Ectodermal cell (in vitro differentiated cells): ENCODE data around the gene SSH2.
"Not testable (repeated sequence)": the region's sequence is repeated elsewhere in the genome, so short reads cannot be mapped to it uniquely, and the experiment has no call there.

Experiments
- H3K27ac ChIP-seq: 2 replicates; pipeline ENCODE4 v1.7.0; 2013; ENCODE audit warnings: mild to moderate bottlenecking, low read depth, low read length; ENCODE audit not compliant: insufficient read depth, poor library complexity, severe bottlenecking
- H3K27me3 ChIP-seq: 2 replicates; pipeline ENCODE4 v1.7.0; 2013; ENCODE audit warnings: mild to moderate bottlenecking, low read length; ENCODE audit not compliant: insufficient read depth, control insufficient read depth, poor library complexity, severe bottlenecking
- H3K36me3 ChIP-seq: one replicate; pipeline ENCODE4 v1.7.0; 2013; ENCODE audit warnings: low read length; ENCODE audit not compliant: control insufficient read depth, insufficient read depth
- H3K4me1 ChIP-seq: one replicate; pipeline ENCODE4 v1.7.0; 2013; ENCODE audit warnings: low read length; ENCODE audit not compliant: control insufficient read depth, insufficient read depth
- H3K4me3 ChIP-seq: 2 replicates; pipeline ENCODE4 v1.7.0; 2013; ENCODE audit warnings: low read depth, low read length, control low read depth; ENCODE audit not compliant: insufficient read depth
- H3K9me3 ChIP-seq: 2 replicates; pipeline ENCODE4 v1.7.0; 2013; ENCODE audit warnings: mild to moderate bottlenecking, low read length, moderate library complexity; ENCODE audit not compliant: control insufficient read depth
- WGBS, 2 experiments: methylation state at CpG; one replicate each; pipeline ENCODE4 v1.1.7; 2013; ENCODE audit warnings: missing lambda C conversion rate in 2 of 2; 5-methylcytosine and 5-hydroxymethylcytosine counted together

Gene SSH2

DNA sequence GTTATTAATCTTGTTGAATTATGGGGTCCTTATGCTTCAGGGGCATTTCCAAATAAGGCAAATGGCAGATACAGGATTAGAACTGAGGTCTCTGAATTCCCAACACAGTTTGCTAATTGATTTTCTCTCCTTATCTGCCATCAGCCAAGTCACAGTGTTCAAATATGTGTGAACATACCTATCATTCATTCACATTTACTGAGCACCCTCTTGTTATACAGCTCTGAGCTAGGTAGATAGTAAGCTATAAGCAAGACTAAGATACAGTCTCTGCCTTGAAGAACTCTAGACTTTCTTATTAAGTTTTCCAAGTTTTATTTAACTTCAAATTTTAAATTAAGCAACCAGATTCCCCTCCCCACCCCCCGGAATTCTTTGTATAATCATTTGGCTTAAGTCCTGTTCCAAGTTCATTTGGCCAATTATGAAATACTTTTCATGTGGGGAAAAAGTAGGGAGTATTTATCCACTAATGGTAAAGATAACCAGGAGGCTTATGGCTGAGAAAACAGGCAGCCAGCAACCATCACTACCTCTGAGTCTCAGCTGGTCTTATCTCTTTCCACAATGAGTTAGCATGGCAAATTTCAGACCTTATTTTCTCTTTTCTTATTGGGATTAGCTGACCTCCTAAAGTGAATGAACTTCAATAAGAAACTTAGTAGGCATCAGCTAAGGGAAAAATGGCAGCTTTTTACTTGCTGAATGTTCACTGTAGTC, 275.9 kb downstream of the SSH2 start:
- H3K27ac ChIP-seq: no peak overlapping the region

DNA sequence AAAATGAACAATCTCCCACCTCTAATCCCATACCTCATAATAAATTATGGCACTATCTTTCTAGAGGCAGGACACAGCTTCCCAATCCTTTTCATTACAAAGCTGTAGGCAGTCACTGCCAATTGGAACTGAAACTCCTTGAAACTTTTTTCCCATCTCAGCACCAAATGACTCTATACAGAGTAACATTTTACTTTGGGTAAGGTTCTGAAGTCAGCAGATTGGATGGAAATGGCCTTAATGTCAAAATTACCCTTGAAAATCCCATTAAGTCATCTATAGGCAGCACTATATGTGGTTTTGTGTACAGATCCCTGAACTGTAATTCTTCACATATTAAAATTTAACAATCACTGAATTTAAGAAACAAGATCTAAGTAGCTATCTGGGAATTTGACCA, 277.1 kb downstream of the SSH2 start:
- Histone ChIP-seq H3K9me3 (no peaks in the 10 kb centered on the region), H3K36me3 (no peaks in the 10 kb centered on the region), H3K27ac (no peak overlapping the region), H3K27me3 (no peaks in the 10 kb centered on the region), H3K4me3 (no peak overlapping the region), H3K4me1 (no peaks in the 10 kb centered on the region)

More for the DNA sequence above, 275.9 kb downstream of the SSH2 start:
- Histone ChIP-seq H3K9me3 (no peaks in the 10 kb centered on the region), H3K4me1 (no peaks in the 10 kb centered on the region), H3K27me3 (no peaks in the 10 kb centered on the region), H3K4me3 (no peak overlapping the region), H3K36me3 (no peaks in the 10 kb centered on the region)
- 91 to 100% methylated on average over 1 of the region's 1 CpG for WGBS, 2 experiments

DNA sequence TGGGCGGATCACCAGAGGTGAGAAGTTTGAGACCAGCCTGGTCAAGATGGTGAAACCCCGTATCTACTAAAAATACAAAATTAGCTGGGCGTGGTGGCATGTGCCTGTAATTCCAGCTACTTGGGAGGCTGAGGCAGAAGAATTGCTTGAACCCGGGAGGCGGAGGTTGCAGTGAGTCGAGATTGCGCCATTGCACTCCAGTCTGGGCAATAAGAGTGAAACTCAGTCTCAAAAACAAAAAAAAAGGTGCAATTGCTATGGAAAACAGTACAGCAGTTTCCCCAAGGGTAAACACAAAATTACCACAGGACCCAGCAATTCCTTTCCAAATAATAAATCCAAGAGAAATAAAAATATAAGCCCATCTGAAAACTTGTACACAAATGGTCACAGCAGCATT, 278.1 kb downstream of the SSH2 start:
- WGBS, 2 experiments: 93 to 96% methylated on average over 7 of the region's 7 CpGs
- H3K4me3 ChIP-seq, H3K36me3 ChIP-seq, H3K27ac ChIP-seq, H3K9me3 ChIP-seq, H3K27me3 ChIP-seq, H3K4me1 ChIP-seq: not testable (repeated sequence)

DNA sequence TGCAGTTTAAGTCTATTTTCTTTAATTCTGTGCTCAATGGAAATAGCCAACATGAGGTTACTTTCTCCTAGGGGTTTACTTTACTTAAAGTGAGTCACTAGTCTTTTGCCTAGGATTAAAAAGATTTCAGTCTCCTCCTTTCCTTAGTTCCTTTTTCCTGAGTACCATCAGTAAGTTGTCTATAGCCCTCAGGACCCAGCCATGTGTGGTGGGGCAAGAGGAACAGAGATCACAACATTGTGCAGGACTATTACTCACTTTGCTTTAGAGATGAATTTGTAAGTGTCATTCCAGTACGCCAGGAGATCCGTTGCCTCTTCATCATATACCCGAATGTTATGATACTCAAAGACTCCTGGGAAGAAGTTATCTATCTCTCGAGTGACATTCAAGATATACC, 279.6 kb downstream of the SSH2 start:
- H3K27ac ChIP-seq: no peak overlapping the region
- WGBS, 2 experiments: 89 to 96% methylated on average over 4 of the region's 4 CpGs
- H3K36me3 ChIP-seq: no peaks in the 10 kb centered on the region
- H3K27me3 ChIP-seq: no peaks in the 10 kb centered on the region
- H3K4me3 ChIP-seq: no peak overlapping the region
- no peaks in the 10 kb centered on the region for H3K9me3 ChIP-seq
- H3K4me1 ChIP-seq: no peaks in the 10 kb centered on the region

DNA sequence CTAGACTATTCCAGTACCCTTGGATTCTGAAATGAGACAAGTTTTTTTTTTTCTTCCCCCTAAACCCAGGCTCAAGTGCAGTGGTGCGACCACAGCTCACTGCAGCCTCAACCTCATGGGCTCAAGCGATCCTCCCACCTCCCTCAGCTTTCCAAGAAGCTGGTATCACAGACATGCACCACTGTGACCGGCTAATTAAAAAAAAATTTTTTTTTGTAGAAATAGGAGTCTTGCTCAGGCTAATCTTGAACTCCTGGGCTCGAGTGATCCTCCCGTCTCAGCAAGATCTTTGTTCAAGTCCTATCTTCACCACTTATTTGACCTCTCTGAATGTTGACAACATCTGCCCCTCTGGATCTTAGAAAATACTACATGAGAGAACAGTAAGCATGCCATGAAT, 280.7 kb downstream of the SSH2 start:
- no peaks in the 10 kb centered on the region for H3K36me3 ChIP-seq
- H3K9me3 ChIP-seq: no peaks in the 10 kb centered on the region
- WGBS, 2 experiments: 97 to 98% methylated on average over 5 of the region's 5 CpGs
- H3K4me1 ChIP-seq: no peaks in the 10 kb centered on the region
- no peak overlapping the region for H3K4me3 ChIP-seq
- no peaks in the 10 kb centered on the region for H3K27me3 ChIP-seq
- no peak overlapping the region for H3K27ac ChIP-seq

DNA sequence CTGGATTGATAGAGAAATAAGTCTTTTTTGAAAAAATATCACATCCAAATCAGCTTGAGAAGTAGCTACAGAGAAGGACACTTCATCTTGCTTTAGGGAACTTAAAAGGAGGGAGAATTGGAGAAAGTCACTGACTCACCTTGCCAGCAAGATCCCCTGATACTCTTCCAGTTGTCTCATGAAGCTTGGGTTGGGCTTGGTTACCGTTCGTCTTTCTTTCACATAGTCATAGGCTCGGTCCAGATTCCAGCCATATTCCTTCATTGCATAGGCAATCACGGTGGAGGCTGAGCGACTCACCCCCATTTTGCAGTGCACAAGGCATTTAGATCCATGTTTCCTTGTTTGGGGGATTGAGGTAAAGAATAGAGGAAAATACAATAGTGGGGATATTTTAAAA, 282.0 kb downstream of the SSH2 start:
- Histone ChIP-seq H3K36me3 (no peaks in the 10 kb centered on the region), H3K27me3 (no peaks in the 10 kb centered on the region), H3K9me3 (no peaks in the 10 kb centered on the region), H3K27ac (no peak overlapping the region), H3K4me1 (no peaks in the 10 kb centered on the region), H3K4me3 (no peak overlapping the region)
- 96 to 97% methylated on average over 5 of the region's 5 CpGs for WGBS, 2 experiments

DNA sequence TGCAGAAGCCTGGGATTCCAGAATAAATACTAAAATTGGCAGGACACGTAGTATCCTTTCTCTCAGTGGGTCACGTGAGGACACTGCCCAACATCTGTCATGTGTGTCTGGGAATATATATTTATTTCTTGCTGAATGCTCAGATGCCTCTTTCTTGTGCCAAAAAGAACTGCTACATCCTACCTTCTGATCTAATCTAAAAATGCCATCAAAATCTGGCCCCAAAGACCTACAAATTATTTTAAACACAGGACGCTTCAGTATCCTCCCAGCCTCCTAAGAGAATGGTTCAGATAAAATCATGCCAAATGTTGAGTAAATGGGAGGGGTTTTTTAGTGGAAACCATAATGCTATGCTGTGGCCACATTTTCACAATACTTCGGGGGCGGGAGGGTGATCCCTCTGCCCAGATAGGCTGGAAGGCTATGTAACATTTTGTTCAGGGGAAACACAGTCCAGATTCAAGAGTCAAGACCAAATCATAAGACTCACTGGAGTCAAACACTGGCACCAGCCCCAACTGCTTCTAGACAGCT, 284.4 kb downstream of the SSH2 start:
- Histone ChIP-seq H3K27ac (no peak overlapping the region), H3K4me3 (no peak overlapping the region), H3K9me3 (no peaks in the 10 kb centered on the region), H3K36me3 (no peaks in the 10 kb centered on the region), H3K27me3 (no peaks in the 10 kb centered on the region), H3K4me1 (peaks cover 4% of the 10 kb centered on the region)
- 91 to 98% methylated on average over 5 of the region's 5 CpGs for WGBS, 2 experiments

DNA sequence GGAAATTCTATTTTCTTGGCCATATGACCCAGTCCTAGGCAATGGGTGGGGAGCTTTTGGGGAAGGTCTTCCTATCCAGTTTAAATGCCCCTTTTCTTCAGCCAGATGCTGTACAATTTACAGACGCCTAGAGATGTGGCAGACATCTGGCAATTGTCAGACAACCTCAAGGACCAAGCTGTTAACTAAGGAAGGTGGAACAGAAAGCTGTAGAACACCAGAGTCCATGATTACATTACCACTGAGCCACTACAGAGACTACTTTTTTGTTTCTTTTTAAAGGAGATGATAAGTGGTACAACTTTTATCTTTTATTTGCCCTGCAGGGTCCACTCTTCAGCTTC, 286.2 kb downstream of the SSH2 start:
- Histone ChIP-seq H3K36me3 (no peaks in the 10 kb centered on the region), H3K4me1 (peaks cover 4% of the 10 kb centered on the region), H3K9me3 (no peaks in the 10 kb centered on the region), H3K27ac (no peak overlapping the region), H3K27me3 (no peaks in the 10 kb centered on the region), H3K4me3 (no peak overlapping the region)
- 94 to 100% methylated on average over 1 of the region's 1 CpG for WGBS, 2 experiments

DNA sequence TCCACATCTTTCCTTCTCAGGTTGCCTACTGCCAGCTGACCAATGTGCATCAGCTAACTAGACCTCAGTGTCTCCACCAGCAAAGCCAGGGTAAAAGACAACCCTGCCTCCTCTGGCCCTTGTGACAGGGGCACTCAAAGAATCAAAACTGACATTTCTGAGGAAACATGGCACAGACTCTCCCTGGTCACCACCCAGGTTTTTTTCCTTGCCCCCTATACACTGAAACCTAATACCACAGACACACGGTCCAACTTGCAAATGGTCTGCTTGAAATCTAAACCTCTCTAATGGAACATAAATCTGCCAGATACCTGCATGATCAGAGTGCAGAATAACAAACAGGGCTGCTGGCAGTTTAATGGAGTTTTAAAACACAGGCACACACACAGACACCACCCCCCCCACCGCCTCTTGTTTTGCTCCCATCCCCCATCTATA, 287.8 kb downstream of the SSH2 start:
- no peak overlapping the region for H3K4me3 ChIP-seq
- no peaks in the 10 kb centered on the region for H3K27me3 ChIP-seq
- no peak overlapping the region for H3K27ac ChIP-seq
- peaks cover 4% of the 10 kb centered on the region for H3K4me1 ChIP-seq
- 66 to 81% methylated on average over 1 of the region's 2 CpGs for WGBS, 2 experiments
- no peaks in the 10 kb centered on the region for H3K36me3 ChIP-seq
- H3K9me3 ChIP-seq: no peaks in the 10 kb centered on the region

DNA sequence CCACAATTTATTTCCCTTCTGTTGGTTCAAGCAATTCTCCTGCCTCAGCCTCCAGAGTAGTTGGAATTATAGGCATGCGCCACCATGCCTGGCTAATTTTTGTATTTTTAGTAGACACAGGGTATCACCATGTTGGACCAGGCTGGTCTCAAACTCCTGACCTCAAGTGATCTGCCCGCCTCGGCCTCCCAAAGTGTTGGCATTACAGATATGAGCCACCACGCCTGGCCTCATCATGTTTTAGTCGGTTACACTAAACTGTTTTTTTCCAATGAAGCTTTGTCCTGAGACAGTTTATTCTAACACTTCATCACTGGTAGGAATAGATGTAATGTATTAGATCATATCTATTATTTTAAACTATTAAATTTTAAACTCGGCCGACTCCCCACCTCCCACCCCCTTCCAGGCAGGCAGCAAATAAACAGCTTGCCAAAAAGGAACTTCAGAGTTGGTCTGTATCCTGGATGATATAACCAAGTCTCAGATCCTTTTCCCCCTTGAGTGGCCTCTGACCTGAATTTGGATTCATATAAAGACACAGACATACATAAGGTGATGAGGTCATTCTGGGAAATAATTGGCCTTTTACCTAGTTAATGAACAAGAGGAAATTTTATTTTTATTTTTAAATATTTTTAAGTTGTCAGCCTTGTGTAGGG, 288.9 kb downstream of the SSH2 start:
- peaks cover 4% of the 10 kb centered on the region for H3K4me1 ChIP-seq
- H3K9me3 ChIP-seq: no peaks in the 10 kb centered on the region
- no peaks in the 10 kb centered on the region for H3K27me3 ChIP-seq
- no peak overlapping the region for H3K27ac ChIP-seq
- 93% methylated on average over 7 of the region's 7 CpGs for WGBS, 2 experiments
- H3K36me3 ChIP-seq: no peaks in the 10 kb centered on the region
- H3K4me3 ChIP-seq: no peak overlapping the region
